ENCODE results near the gene GK.
"Not testable (repeated sequence)": the region's sequence is repeated elsewhere in the genome, so short reads cannot be mapped to it uniquely, and the experiment has no call there.

The GK gene

DNA sequence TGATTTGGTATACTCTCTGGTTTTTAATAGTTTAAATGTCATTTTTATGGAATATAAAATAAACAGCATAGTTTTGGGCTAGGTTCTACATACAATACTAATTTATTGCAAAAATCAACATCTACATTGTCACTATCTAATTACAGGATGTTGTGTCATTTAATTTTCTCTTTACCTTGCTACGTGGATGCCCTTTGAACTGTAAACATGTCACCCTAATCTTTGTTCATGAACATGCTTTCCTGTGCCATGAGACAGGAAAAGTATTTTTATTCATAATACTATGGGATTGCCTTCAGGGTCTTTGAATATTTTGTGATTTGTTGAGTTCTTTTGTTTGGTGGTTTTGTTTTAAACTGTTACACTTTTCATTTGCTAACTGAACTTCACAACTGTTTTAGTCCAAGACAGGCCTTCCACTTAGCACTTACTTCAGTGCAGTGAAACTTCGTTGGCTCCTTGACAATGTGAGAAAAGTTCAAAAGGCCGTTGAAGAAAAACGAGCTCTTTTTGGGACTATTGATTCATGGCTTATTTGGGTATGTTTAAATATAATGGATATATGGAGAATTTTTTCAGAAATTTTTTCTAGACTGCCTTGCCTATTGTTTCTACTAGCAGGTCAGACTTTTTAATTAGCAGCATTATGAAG is 40.9 kb downstream of the GK start:
- in situ Hi-C loops (cut with MboI; ENCODE audit: low sequenced_read_pairs), result no loop called here

DNA sequence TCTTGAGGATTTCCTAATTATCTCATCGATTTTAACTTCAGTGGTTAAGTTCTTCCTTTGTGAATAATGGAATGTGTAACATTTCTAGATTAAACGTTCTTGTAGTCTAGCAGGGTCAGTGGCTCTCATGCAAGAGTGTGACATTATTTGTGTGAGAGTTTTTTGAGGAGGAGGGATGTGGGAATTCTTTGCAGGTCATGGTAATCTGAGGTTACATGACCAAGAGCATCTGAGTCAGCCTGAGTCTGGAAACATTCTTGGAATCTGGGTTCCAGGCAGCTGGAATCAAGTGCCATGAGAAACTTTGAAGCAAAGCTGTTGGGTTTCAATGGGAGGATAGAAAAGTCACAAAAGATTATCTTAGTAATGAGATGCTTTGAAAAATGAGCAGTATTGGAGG is 49.5 kb downstream of the GK start:
- in situ Hi-C loops (cut with MboI; ENCODE audit: low sequenced_read_pairs), result no loop called here

DNA sequence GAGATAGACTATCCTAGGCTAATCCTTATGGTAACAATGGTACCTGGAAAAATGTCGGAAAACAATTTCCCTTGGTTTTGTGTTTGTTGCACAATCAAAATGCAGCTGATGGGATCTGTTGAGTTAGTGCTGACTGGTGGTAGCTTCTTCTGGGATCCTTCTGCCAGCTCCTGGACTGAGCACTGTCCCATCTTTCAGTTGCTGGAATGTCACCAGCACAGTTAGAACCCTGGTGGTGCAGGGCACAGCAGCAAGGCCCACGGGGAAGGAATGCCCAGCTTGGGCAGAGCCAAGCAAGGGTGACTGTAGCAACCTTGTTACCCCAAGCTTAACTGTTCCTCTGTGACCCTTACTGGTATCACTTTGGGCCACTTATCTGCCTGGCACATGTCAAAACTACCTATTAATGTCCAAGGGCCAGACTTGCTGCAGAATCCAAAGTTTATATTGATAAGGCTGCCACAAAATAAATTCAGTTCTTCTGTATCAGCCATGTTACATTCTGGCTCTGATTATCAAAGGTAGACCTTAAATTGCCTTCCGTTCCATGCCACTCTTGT is 53.1 kb downstream of the GK start:
- in situ Hi-C loops (cut with MboI; ENCODE audit: low sequenced_read_pairs), result no loop called here

DNA sequence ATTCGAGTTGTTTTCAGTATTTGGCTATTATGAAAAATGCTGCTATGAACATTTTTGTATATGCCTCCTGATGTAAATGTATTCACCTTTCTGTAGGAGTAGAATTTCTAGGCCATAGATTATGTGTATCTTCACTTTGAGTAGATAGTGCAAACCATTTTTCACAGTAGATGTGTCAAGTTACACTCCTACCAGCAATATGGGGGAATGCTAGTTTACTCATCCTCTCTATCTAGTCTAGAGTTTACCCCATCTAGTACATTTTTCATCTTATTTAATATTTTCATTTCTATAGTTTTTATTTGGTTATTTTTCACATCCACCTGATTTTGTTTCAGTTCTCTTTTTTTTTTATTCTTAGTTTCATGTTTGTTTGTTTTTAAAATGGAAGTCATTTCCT is 59.0 kb downstream of the GK start:
- in situ Hi-C loops (cut with MboI; ENCODE audit: low sequenced_read_pairs), result no loop called here

DNA sequence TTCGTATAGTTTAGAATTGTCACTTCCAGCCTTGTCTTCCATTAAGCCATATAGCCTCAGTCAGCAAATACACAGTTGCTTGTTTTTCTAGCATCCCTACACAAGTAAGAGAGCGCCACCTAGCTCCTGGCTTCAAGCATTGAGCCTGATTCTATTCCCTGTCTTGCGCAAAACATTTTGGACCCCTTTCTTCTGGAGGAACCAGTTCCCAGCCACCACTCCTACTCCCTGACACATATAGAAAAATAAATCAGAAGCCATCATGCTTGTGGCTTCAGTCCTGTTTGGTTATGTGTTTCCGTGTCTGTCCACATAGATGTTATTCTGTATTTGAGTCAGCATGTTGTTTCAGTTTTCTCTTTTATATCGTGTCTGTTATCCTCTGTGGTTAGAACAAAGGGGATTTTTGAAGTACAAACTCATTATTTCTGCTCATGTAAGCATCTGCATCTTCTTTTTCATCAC is 59.9 kb downstream of the GK start:
- in situ Hi-C loops (cut with MboI; ENCODE audit: low sequenced_read_pairs), result no loop called here

DNA sequence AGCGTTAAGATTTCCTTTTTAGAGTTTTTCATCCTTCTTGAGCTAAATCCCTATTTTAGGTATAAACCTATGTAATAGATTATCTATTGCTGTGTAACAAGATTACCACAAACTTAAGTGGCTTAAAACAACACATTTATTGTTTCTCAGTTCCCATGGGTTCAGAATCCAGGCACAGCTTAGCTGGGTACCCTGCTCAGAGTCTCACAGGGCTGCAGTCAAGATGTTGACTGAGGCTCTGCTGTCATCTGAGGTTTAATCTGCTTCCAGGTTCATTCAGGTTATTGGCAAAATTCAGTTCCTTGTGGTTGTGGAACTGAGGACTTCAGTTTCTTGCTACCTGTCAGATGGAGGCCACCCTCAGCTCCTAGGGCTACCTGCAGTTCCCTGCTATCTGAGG is 60.9 kb downstream of the GK start:
- in situ Hi-C loops (cut with MboI; ENCODE audit: low sequenced_read_pairs), result no loop called here

DNA sequence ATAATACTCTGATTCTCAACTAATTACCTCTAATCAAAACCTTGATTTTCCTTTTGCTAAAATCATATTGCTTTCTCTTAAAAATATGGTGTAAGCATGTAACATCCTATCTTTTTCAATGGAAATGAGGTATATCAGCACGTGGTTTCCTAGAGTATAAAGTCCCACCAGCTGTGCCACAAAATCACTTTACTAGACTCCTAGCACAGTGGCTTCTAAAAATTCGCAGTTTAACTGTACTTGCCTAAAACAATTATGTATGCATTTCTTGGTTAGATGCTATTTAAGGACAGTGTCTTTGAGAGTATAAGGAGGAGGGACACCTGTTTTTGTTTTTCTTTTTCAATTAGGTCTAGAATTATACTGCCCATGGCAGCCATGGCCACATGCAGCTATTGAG is 62.8 kb downstream of the GK start:
- in situ Hi-C loops (cut with MboI; ENCODE audit: low sequenced_read_pairs), result no loop called here

DNA sequence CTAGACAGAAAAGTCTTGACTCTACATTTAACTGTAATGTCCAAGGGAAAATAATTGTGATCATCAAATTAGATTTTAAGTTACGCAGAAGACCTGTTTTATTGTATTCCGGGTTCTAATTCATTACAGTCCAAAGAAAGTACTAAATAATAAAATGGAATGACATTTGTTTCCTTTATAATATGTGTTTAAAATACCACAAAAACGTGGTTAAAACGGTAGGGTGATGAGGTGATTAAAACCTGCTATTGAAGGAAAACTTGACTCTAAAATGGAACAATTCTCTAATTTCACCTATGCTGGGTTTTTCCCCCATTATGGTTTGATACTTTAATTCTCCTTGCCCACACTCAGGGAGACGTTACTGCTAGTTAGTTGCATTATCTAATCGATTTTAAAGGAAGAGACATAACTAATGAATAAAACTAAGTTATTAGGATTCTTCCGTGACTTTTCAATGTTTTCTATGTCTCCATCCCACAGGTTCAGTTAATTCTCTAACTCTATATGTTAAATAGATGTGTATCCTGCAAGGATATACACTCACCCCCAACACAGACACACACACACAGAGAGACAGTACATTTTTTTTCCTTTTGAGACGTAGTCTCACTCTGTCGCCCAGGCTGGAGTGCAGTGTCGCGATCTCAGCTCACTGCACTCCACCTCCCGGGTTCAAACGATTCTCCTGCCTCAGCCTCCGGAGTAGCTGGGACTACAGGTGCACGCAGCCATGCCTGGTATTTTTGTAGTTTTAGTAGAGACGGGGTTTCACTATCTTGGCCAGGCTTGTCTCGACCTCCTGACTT is 80.8 kb downstream of the GK start:
- in situ Hi-C loops (cut with MboI; ENCODE audit: low sequenced_read_pairs), result no loop called here

DNA sequence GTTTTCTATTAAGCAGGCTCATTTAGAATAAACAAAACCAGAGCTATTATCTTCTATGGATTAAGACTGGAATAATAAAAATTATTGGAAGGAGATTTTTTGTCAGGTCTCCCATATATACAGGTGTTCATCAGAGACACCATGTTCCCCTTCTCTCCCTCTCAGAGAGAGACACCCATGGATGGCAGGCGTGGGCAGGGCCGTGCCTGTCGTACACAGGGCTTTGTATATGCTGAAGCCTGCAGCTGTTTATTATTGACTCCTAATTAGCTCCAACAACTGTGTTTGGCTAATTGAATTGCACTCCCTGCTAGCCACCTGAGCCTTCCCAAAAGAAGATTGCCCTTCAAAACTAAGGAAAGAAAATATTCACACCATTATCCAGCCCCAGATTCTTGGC is 81.6 kb downstream of the GK start:
- in situ Hi-C loops (cut with MboI; ENCODE audit: low sequenced_read_pairs), result no loop called here

DNA sequence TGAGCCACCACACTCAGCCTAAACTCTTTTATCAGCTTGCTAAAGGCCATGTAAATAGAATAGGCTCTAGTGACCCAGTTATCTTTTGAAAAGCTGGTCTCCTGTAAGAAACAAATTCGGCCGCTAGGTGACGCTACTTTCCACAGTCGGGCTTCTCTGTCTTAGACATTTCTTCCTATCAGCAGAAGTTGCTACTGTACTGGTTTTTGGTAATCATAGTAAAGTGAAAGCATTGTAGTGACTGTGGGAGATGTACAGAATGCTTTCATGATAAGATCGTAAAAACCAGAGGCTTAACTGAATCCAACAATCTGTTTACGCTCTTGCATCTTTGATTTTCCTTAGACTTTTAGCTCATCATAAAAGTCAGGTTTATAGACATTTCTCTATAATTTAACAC is 82.6 kb downstream of the GK start:
- in situ Hi-C loops (cut with MboI; ENCODE audit: low sequenced_read_pairs), result no loop called here

DNA sequence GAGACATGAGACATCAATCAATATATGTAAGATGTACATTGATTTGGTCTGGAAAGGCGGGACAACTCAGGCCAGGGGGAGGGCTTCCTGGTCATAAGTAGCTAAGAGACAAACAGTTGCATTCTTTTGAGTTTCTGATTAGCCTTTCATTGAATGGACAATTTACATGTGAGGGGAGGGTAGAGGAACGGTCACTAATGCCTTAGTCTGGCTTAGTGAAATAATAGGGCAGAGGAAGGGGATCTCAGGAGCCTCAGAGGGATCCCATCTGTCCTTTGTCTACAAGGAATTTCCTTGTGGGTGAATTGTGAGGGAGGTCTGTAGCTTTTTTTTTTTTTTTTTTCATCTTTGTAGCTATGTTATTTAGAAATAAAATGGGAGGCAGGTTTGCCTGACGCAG is 88.3 kb downstream of the GK start:
- in situ Hi-C loops (cut with MboI; ENCODE audit: low sequenced_read_pairs), result no loop called here

DNA sequence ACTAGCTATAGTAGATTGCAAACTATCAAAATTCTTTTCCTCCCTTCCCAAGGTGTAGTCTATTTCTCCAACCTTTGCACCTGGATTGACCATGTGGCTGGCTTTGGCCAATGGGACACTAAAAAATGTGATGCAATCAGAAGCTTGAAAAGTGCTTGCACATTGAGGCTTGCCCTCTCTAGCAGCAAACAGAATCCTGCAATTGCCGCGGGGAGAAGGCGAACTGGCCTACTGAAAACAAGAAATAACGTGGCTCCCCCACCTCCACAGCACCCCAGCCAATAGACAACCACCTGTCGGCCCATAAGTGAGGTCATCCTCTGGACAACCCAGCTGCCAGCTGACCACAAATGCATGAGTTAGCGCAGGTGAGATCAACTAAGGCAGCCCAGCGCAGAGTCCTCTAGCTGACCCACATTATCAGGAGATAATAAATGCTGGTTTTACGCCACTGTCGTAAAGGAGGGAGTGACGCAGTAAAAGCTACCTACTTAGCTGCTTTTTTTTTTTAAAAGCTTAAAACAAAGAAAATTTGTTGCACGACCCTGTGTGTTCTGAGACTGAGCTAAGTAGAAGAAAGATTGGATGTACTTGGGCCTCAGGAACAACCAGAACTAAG is 95.2 kb downstream of the GK start:
- in situ Hi-C loops (cut with MboI; ENCODE audit: low sequenced_read_pairs), result no loop called here

DNA sequence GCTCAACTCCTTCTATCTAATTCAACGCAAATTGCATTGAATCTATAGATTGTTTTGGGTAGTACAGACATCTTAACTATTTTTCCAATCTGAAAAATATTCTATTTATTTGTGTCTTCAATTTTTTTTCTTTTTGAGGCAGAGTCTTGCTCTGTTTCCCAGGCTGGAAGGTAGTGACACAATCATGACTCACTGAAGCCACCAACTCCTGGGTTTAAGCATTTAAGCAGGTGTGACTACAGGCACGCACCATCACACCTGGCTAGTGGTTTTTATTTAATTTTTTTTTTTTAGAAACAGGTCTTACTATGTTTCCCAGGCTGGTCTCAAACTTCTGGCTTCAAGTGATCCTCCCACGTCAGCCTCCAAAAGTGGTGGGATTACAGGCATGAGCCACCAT is 98.3 kb downstream of the GK start:
- in situ Hi-C loops (cut with MboI; ENCODE audit: low sequenced_read_pairs), result no loop called here

DNA sequence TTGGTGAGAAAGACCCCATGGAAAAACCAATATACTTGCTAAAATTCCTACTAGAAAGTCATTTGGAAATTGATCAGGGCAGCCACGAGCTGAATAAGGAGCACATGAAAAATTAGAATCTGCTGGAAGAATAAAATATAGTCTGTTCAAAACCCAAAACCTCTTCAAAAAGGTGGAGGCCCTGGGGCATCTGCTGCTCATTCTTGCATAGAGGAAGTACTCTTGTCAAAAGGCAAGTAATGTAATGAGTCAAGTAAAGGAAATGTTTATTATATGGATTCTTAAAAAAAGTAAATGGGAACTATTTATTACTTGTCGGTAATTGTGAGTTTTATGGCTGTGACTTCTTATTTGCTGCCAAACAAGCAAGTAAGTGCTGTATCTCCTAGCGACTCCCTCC is 109.5 kb downstream of the GK start:
- in situ Hi-C loops (cut with MboI; ENCODE audit: low sequenced_read_pairs), result no loop called here

DNA sequence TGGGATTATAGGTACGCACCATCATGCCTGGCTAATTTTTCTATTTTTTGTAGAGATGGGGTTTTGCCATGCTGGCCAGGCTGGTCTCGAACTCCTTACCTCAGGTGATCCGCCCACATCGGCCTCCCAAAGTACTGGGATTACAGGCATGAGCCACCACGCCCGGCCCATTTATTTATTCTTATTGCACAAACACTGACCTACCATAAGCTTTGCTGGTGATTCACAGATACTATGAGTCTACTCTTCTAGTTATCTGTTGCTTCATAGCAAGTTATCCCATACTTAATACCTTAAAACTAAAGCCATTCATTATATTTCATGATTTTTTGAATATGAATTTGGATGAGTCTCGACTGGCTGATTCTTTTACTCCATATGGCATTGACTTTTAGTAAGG is 120.5 kb downstream of the GK start:
- in situ Hi-C loops (cut with MboI; ENCODE audit: low sequenced_read_pairs), result not testable (repeated sequence)

DNA sequence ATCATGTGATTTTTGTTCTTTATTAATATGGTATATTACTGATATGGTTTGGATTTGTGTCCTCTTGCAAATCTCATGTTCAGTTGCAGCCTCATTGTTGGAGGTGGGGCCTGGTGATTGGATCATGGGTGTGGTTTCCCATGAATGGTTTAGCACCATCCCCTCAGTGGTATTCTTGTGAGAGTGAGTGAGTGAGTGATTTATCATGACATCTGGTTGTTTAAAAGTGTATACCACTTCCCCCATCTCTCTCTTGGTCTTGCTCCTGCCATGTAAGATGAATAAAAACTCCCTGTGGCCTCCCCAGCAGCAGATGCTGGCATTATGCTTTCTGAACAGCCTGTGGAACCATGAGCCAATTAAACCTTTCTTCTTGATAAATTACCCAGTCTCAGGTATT is 124.4 kb downstream of the GK start:
- in situ Hi-C loops (cut with MboI; ENCODE audit: low sequenced_read_pairs), result no loop called here

DNA sequence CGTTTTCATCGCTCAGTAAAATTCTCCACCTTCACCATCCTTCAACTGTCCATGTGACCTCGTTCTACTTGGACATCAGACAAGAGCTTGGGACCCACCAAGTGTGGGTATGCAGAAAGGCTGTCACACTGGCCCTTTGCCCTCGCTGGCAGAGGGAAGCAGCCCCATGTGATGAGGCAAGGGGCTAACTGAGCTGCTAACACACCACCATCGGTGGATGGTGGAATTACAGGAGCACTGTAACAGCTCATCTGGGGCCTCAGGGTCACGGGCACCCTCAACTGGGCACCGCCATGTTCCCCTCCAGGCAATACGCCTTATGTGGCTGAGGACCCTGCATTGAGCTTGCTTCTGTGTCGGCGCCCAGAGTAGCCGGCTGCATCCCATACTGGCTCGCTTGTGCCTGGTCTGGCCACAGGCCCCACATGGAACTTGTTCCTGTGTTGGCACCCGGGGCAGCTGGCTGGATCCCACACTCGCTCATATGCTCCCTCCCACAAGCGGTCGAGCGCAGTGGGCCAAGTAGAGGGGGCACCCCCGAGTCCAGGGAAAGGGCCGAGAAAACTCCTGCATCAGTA is 126.3 kb downstream of the GK start:
- in situ Hi-C loops (cut with MboI; ENCODE audit: low sequenced_read_pairs), result no loop called here

All from hTERT RPE-1 (cell line).